ENCODE results near the gene MYEOV. TPM values are rescaled to one million over a fixed set of nuclear protein-coding genes. Genes with fewer than 3 reads are reported as not detected.

MYEOV gene
- total RNA-seq, 4 donors from 2014 or later = 13.9 to 32.9 (median 25.8) TPM

- intact Hi-C loops (cut with DNase I; ENCODE audit: low total_unique reads) = no loop called here
- no peak overlapping the region for H3K4me3 ChIP-seq (ENCODE audit: low read depth, poor library complexity, severe bottlenecking)
- DNase-seq (ENCODE audit: low spot score in 2 of 2) = peak in 1 of 2 donors; percentile 79
- no peak for TF ChIP-seq CTCF (IDR thresholded peaks at IDR 0.05)
- TF ChIP-seq POLR2A (IDR thresholded peaks at IDR 0.05) = no peak
- WGBS, 2 donors = 50 to 63% methylated on average over 15 of the region's 15 CpGs
These were observed 18.8 kb downstream of the MYEOV start for GRCh38 chr11:69312453-69313404.

- no peak overlapping the region for H3K4me3 ChIP-seq (ENCODE audit: low read depth, poor library complexity, severe bottlenecking)
- TF ChIP-seq POLR2A (IDR thresholded peaks at IDR 0.05) = no peak
- TF ChIP-seq CTCF (IDR thresholded peaks at IDR 0.05) = no peak
- peak in 1 of 2 donors; percentile 31 for DNase-seq (ENCODE audit: low spot score in 2 of 2)
- 94 to 96% methylated on average over 1 of the region's 2 CpGs for WGBS, 2 donors
- intact Hi-C loops (cut with DNase I; ENCODE audit: low total_unique reads) = no loop called here
These were observed 20.0 kb downstream of the MYEOV start for GRCh38 chr11:69313992-69314391.

GRCh38 chr11:69314555-69314954 is 20.6 kb downstream of the MYEOV start:
- no peak overlapping the region for H3K4me3 ChIP-seq (ENCODE audit: low read depth, poor library complexity, severe bottlenecking)
- intact Hi-C loops (cut with DNase I; ENCODE audit: low total_unique reads) = no loop called here
- DNase-seq (ENCODE audit: low spot score in 2 of 2) = no peak
- TF ChIP-seq POLR2A (IDR thresholded peaks at IDR 0.05) = no peak
- TF ChIP-seq CTCF (IDR thresholded peaks at IDR 0.05) = no peak

- 43 to 59% methylated on average over 4 of the region's 4 CpGs for WGBS, 2 donors
- intact Hi-C loops (cut with DNase I; ENCODE audit: low total_unique reads) = no loop called here
- no peak for DNase-seq (ENCODE audit: low spot score in 2 of 2)
- TF ChIP-seq CTCF (IDR thresholded peaks at IDR 0.05) (no peak), POLR2A (IDR thresholded peaks at IDR 0.05) (no peak)
- H3K4me3 ChIP-seq (ENCODE audit: low read depth, poor library complexity, severe bottlenecking) = no peak overlapping the region
These were observed 23.0 kb downstream of the MYEOV start for GRCh38 chr11:69316956-69317355.

GRCh38 chr11:69317401-69318092 is 23.6 kb downstream of the MYEOV start:
- H3K4me3 ChIP-seq (ENCODE audit: low read depth, poor library complexity, severe bottlenecking) = no peak overlapping the region
- intact Hi-C loops (cut with DNase I; ENCODE audit: low total_unique reads) = no loop called here
- TF ChIP-seq CTCF (IDR thresholded peaks at IDR 0.05) (no peak), POLR2A (IDR thresholded peaks at IDR 0.05) (no peak)
- DNase-seq (ENCODE audit: low spot score in 2 of 2) = no peak
- 17 to 29% methylated on average over 2 of the region's 2 CpGs for WGBS, 2 donors

Measured in lower leg skin (tissue), 4 donors.